HCT116 (cell line): ENCODE data around the gene TMEM117.

ENCODE experiments used
- EGR1 ChIP-seq: IDR thresholded peaks from 2 replicates; pipeline ENCODE4 v1.6.1; 2012; ENCODE audit warnings: low read depth
- EZH2phosphoT487 ChIP-seq: fragments of 200-600 bp; IDR thresholded peaks from 2 replicates; pipeline ENCODE4 v1.6.1; 2018; ENCODE audit warnings: antibody characterized with exemption, borderline replicate concordance
- FOSL1 ChIP-seq: IDR thresholded peaks from 2 replicates; pipeline ENCODE4 v1.6.1; 2012; ENCODE audit warnings: low read depth
- MAX ChIP-seq: IDR thresholded peaks from 2 replicates; pipeline ENCODE4 v1.6.1; 2012
- POLR2A ChIP-seq: IDR thresholded peaks from 2 replicates; pipeline ENCODE4 v1.7.0; 2011; ENCODE audit warnings: borderline replicate concordance; ENCODE audit not compliant: insufficient read depth, insufficient read length; ENCODE audit errors: extremely low read depth
- POLR2AphosphoS5 ChIP-seq: IDR thresholded peaks from 2 replicates; pipeline ENCODE4 v1.6.1; 2011; ENCODE audit warnings: mild to moderate bottlenecking, low read depth, low read length, moderate library complexity
- RAD21 ChIP-seq: IDR thresholded peaks from 2 replicates; pipeline ENCODE4 v1.6.1; 2012; ENCODE audit warnings: low read depth, mild to moderate bottlenecking
- TCF7L2 ChIP-seq: IDR thresholded peaks from 2 replicates; pipeline ENCODE4 v1.7.0; 2011; ENCODE audit warnings: borderline replicate concordance, inconsistent platforms; ENCODE audit not compliant: insufficient read depth, insufficient read length; ENCODE audit errors: extremely low read depth
- ZBTB33 ChIP-seq: IDR thresholded peaks from 2 replicates; pipeline ENCODE4 v1.6.1; 2011; ENCODE audit warnings: mild to moderate bottlenecking, low read length, moderate library complexity; ENCODE audit not compliant: insufficient replicate concordance; ENCODE audit errors: extremely low read depth
- TF ChIP-seq, protein P1 (sequence below), 3 experiments: fragments of 200-600 bp in 1 of 3; sonication (generic) in 1 of 3; IDR thresholded peaks in 2 of 3; conservative IDR thresholded peaks in 1 of 3; 2 replicates each; pipeline ENCODE4 v1.5.1; 2012 to 2017; ENCODE audit warnings: low read depth in 2 of 3, low read length in 2 of 3, antibody characterized with exemption in 1 of 3, borderline replicate concordance in 1 of 3, control low read depth in 1 of 3, mild to moderate bottlenecking in 1 of 3, mixed read lengths in 1 of 3, mixed run types in 1 of 3, moderate library complexity in 1 of 3; ENCODE audit not compliant: insufficient read depth in 1 of 3
- TF ChIP-seq, protein P2 (sequence below): IDR thresholded peaks from 2 replicates; pipeline ENCODE4 v1.6.1; 2012; ENCODE audit warnings: low read depth
- TF ChIP-seq, protein P3 (sequence below): IDR thresholded peaks from 2 replicates; pipeline ENCODE4 v1.6.1; 2012

DNA sequence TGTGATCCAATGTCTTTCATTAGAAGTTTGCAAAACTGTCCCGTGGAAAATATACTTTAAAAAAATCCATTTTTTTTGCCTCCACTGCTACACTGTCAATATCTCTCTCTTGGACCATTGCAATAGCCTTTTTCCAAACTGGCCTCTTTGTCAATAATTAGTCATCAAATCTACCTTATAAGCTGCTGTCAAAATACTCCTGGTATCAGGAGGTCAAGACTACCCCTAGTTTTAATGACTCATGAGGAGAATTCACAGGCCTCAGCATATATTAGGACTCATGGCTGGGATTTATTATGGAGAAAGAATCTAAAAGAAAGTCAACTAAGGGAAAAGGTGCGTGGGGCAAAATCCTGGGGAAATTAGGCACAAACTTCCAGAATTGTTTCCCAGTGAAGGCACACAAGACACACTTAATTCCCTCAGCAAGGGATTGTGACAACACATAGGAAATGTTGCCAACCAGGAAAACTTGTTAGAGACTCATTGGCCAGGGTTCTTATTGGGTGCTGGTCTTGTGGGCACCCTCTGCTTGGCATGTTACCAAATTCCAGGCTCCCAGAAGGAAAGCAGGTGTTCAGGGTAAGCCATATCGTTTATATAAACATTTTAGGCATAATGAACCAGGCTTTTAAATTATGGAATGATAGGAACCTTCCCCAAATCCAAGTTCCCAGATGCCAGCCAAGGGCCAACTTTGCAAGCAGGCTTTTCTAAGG lies 56.1 kb downstream of the TMEM117 start:
- TF ChIP-seq RAD21 (no peak), POLR2A (no peak), FOSL1 (no peak), EZH2phosphoT487 (no peak), MAX (no peak), EGR1 (no peak), TCF7L2 (no peak), ZBTB33 (no peak), POLR2AphosphoS5 (no peak)
- TF ChIP-seq, protein P1, sequence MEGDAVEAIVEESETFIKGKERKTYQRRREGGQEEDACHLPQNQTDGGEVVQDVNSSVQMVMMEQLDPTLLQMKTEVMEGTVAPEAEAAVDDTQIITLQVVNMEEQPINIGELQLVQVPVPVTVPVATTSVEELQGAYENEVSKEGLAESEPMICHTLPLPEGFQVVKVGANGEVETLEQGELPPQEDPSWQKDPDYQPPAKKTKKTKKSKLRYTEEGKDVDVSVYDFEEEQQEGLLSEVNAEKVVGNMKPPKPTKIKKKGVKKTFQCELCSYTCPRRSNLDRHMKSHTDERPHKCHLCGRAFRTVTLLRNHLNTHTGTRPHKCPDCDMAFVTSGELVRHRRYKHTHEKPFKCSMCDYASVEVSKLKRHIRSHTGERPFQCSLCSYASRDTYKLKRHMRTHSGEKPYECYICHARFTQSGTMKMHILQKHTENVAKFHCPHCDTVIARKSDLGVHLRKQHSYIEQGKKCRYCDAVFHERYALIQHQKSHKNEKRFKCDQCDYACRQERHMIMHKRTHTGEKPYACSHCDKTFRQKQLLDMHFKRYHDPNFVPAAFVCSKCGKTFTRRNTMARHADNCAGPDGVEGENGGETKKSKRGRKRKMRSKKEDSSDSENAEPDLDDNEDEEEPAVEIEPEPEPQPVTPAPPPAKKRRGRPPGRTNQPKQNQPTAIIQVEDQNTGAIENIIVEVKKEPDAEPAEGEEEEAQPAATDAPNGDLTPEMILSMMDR (IDR thresholded peaks at IDR 0.05 in 2 of 3, conservative IDR thresholded peaks at IDR 0.05 in 1 of 3; ENCODE audit: borderline replicate concordance in 1 of 3, insufficient read depth in 1 of 3, low read depth in 2 of 3, low read length in 2 of 3) = no peak
- TF ChIP-seq, protein P2, sequence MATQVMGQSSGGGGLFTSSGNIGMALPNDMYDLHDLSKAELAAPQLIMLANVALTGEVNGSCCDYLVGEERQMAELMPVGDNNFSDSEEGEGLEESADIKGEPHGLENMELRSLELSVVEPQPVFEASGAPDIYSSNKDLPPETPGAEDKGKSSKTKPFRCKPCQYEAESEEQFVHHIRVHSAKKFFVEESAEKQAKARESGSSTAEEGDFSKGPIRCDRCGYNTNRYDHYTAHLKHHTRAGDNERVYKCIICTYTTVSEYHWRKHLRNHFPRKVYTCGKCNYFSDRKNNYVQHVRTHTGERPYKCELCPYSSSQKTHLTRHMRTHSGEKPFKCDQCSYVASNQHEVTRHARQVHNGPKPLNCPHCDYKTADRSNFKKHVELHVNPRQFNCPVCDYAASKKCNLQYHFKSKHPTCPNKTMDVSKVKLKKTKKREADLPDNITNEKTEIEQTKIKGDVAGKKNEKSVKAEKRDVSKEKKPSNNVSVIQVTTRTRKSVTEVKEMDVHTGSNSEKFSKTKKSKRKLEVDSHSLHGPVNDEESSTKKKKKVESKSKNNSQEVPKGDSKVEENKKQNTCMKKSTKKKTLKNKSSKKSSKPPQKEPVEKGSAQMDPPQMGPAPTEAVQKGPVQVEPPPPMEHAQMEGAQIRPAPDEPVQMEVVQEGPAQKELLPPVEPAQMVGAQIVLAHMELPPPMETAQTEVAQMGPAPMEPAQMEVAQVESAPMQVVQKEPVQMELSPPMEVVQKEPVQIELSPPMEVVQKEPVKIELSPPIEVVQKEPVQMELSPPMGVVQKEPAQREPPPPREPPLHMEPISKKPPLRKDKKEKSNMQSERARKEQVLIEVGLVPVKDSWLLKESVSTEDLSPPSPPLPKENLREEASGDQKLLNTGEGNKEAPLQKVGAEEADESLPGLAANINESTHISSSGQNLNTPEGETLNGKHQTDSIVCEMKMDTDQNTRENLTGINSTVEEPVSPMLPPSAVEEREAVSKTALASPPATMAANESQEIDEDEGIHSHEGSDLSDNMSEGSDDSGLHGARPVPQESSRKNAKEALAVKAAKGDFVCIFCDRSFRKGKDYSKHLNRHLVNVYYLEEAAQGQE = no peak
- TF ChIP-seq, protein P3, sequence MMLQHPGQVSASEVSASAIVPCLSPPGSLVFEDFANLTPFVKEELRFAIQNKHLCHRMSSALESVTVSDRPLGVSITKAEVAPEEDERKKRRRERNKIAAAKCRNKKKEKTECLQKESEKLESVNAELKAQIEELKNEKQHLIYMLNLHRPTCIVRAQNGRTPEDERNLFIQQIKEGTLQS = no peak
